Endothelial cell of umbilical vein (primary cell): ENCODE data around the gene SH3RF3. TPM values are rescaled to one million over a fixed set of nuclear protein-coding genes. Genes with fewer than 3 reads are reported as not detected.

Source experiments
- BruUV-seq: library from RNA; stranded (reverse); fragments of 400-500 nt; replicated peaks from 2 replicates; lab custom pipeline; 2021; lab: Mats Ljungman, UMichigan
- CTCF ChIA-PET: fragments of 300-600, 350-600 bp; sonication (Branson Sonifier 250); formaldehyde crosslinking; loops from one replicate; lab custom pipeline; 2021; ENCODE audit warnings: antibody characterized with exemption, inconsistent platforms; lab: Charles Lee
- POLR2A ChIA-PET: fragments of 300-600, 350-600 bp; sonication (Branson Sonifier 250); formaldehyde crosslinking; loops from one replicate; lab custom pipeline; 2021; ENCODE audit warnings: antibody characterized with exemption, inconsistent platforms; lab: Charles Lee
- DNase-seq: peaks from one replicate; pipeline ENCODE4 v3.0.0-alpha.2; 2011; ENCODE audit warnings: low read depth, low spot score
- FAIRE-seq: peaks from 2 replicates; lab custom pipeline; 2011; peaks lifted over from hg19 to GRCh38; lab: Jason Lieb, UNC
- H2AFZ ChIP-seq: 2 replicates; pipeline ENCODE4 v1.6.0; 2012; ENCODE audit warnings: low read depth, low read length, control low read depth, inconsistent platforms
- H3K27ac ChIP-seq: 2 replicates; pipeline ENCODE4 v1.5.1; 2011; ENCODE audit warnings: low read depth, mild to moderate bottlenecking, control low read depth, low read length, moderate library complexity; ENCODE audit not compliant: insufficient read depth
- H3K27me3 ChIP-seq, 2 experiments: 2 replicates each; pipeline versions ENCODE4 v1.6.0 to v1.6.1; 2011; ENCODE audit warnings: low read length in 2 of 2, mixed read lengths in 1 of 2; ENCODE audit not compliant: control insufficient read depth in 2 of 2, insufficient read depth in 2 of 2
- H3K36me3 ChIP-seq, 2 experiments: 2 replicates in 1 of 2; 3 replicates in 1 of 2; pipeline ENCODE4 v1.5.1; 2011; ENCODE audit warnings: low read length in 2 of 2, mild to moderate bottlenecking in 1 of 2, moderate library complexity in 1 of 2; ENCODE audit not compliant: control insufficient read depth in 2 of 2, insufficient read depth in 2 of 2; ENCODE audit errors: extremely low read depth in 1 of 2
- H3K4me1 ChIP-seq: 3 replicates; pipeline ENCODE4 v1.5.1; 2011; ENCODE audit warnings: mild to moderate bottlenecking, low read length; ENCODE audit not compliant: control insufficient read depth, insufficient read depth; ENCODE audit errors: extremely low read depth
- H3K4me2 ChIP-seq: 2 replicates; pipeline ENCODE4 v1.6.1; 2011; ENCODE audit warnings: low read length, control low read depth, mixed read lengths; ENCODE audit not compliant: insufficient read depth
- H3K4me3 ChIP-seq, 3 experiments: fragments of 200-600 bp in 1 of 3; sonication (generic), shearing (Covaris generic) in 1 of 3; replicated peaks in 1 of 3; 2 replicates each; pipeline ENCODE4 v1.5.1; 2011 to 2016; ENCODE audit warnings: control low read depth in 3 of 3, low read length in 3 of 3, mild to moderate bottlenecking in 2 of 3, inconsistent platforms in 1 of 3, low read depth in 1 of 3, moderate library complexity in 1 of 3; ENCODE audit not compliant: insufficient read depth in 1 of 3
- H3K79me2 ChIP-seq: 2 replicates; pipeline ENCODE4 v1.6.0; 2012; ENCODE audit warnings: low read length, inconsistent platforms; ENCODE audit not compliant: control insufficient read depth, insufficient read depth
- H3K9ac ChIP-seq: replicated peaks from 2 replicates; pipeline ENCODE3; 2011; ENCODE audit warnings: low read length, control low read depth; ENCODE audit not compliant: insufficient read depth; ENCODE audit errors: extremely low read depth
- H3K9me1 ChIP-seq: replicated peaks from 3 replicates; pipeline ENCODE4 v1.6.0; 2011; ENCODE audit warnings: mild to moderate bottlenecking, low read length; ENCODE audit not compliant: control insufficient read depth, insufficient read depth; ENCODE audit errors: extremely low read depth
- H3K9me3 ChIP-seq: replicated peaks from 2 replicates; pipeline ENCODE4 v1.5.1; 2012; ENCODE audit warnings: low read length, inconsistent platforms; ENCODE audit not compliant: control insufficient read depth, insufficient read depth
- H4K20me1 ChIP-seq: replicated peaks from 2 replicates; pipeline ENCODE3; 2011; ENCODE audit warnings: mild to moderate bottlenecking, low read length; ENCODE audit not compliant: control insufficient read depth, insufficient read depth; ENCODE audit errors: extremely low read depth
- EZH2 ChIP-seq: IDR thresholded peaks from 2 replicates; pipeline ENCODE4 v1.6.1; 2012; ENCODE audit warnings: borderline replicate concordance, low read depth, mild to moderate bottlenecking, moderate library complexity, low read length, inconsistent platforms; ENCODE audit not compliant: severe bottlenecking
- FOS ChIP-seq: IDR thresholded peaks from 2 replicates; pipeline ENCODE4 v1.6.1; 2011; ENCODE audit warnings: mild to moderate bottlenecking, low read length, moderate library complexity, borderline replicate concordance; ENCODE audit not compliant: insufficient read depth
- GATA2 ChIP-seq: IDR thresholded peaks from 2 replicates; pipeline ENCODE4 v1.7.0; 2011; ENCODE audit warnings: low read depth, mild to moderate bottlenecking, moderate library complexity, mixed read lengths, low read length; ENCODE audit not compliant: insufficient read length, insufficient read depth
- JUN ChIP-seq: IDR thresholded peaks from 2 replicates; pipeline ENCODE4 v1.6.1; 2011; ENCODE audit warnings: borderline replicate concordance, low read depth; ENCODE audit not compliant: insufficient read length, insufficient read depth
- POLR2AphosphoS5 ChIP-seq: IDR thresholded peaks from 2 replicates; pipeline ENCODE4 v1.6.1; 2012; ENCODE audit warnings: low read depth, mild to moderate bottlenecking, control low read depth, low read length, moderate library complexity; ENCODE audit not compliant: insufficient read depth
- dilution Hi-C: fragments of 300-500 bp; cut with MboI; formaldehyde crosslinking; loops from one replicate; pipeline ENCODE4 v1.15.0; 2019; ENCODE audit warnings: low sequenced_read_pairs; ENCODE audit not compliant: extremely low pct_ligation_motif_present
- intact Hi-C: fragments of 100-400 bp; cut with micrococcal nuclease; formaldehyde crosslinking; loops from one replicate; pipeline ENCODE4 v1.10.0; 2022
- polyA plus RNA-seq, 4 experiments: library from polyadenylated mRNA; depleted of rRNA in 3 of 4; stranded (reverse) in 3 of 4; unstranded in 1 of 4; fragments of >200 nt; gene quantifications; 2 replicates each; pipeline versions ENCODE4 v1.2.1 to v1.2.3, GENCODE V29; 2011 to 2012; ENCODE audit warnings: missing spikeins in 1 of 4
- total RNA-seq: library from RNA; stranded (reverse); gene quantifications from 2 replicates; pipeline ENCODE4 v1.2.3, GENCODE V29; 2021
- TF ChIP-seq, protein P1 (sequence below), 2 donors: IDR thresholded peaks; 1 replicate in 1 of 2; 2 replicates in 1 of 2; pipeline ENCODE4 v1.5.1; 2011; ENCODE audit warnings: low read length in 2 of 2, mild to moderate bottlenecking in 2 of 2, moderate library complexity in 2 of 2, control low read depth in 1 of 2, inconsistent platforms in 1 of 2, low read depth in 1 of 2; ENCODE audit not compliant: insufficient read depth in 1 of 2; ENCODE audit errors: extremely low read depth in 1 of 2

SH3RF3 gene
- total and polyA plus RNA-seq, 2 donors (not counting 3 experiments of a cell fraction or from before 2014, with no cell fraction given): 3.8 to 14.7 TPM

GRCh38 chr2:109339519-109339966, 210.5 kb downstream of the SH3RF3 start:
- H3K27ac ChIP-seq: peak overlapping the region; percentile 52
- FAIRE-seq (peak; percentile 96), DNase-seq (peak; percentile 84)
- intact Hi-C loops: no loop called here
- no peak for TF ChIP-seq EZH2
- TF ChIP-seq, protein P1, sequence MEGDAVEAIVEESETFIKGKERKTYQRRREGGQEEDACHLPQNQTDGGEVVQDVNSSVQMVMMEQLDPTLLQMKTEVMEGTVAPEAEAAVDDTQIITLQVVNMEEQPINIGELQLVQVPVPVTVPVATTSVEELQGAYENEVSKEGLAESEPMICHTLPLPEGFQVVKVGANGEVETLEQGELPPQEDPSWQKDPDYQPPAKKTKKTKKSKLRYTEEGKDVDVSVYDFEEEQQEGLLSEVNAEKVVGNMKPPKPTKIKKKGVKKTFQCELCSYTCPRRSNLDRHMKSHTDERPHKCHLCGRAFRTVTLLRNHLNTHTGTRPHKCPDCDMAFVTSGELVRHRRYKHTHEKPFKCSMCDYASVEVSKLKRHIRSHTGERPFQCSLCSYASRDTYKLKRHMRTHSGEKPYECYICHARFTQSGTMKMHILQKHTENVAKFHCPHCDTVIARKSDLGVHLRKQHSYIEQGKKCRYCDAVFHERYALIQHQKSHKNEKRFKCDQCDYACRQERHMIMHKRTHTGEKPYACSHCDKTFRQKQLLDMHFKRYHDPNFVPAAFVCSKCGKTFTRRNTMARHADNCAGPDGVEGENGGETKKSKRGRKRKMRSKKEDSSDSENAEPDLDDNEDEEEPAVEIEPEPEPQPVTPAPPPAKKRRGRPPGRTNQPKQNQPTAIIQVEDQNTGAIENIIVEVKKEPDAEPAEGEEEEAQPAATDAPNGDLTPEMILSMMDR (IDR thresholded peaks at IDR 0.05; ENCODE audit: extremely low read depth in 1 of 2, insufficient read depth in 1 of 2, low read depth in 1 of 2, low read length in 2 of 2): no peak
- peak; percentile 93 for TF ChIP-seq GATA2
- peak; percentile 65 for TF ChIP-seq FOS
- TF ChIP-seq JUN: peak; percentile 6
- TF ChIP-seq POLR2AphosphoS5: peak; percentile 63
- BruUV-seq: no TSS peak
- POLR2A ChIA-PET: no interaction called here
- H3K36me3 ChIP-seq: no peaks in the 10 kb centered on the region
- dilution Hi-C loops: no loop called here
- H3K4me2 ChIP-seq: no peak overlapping the region
- H3K4me3 ChIP-seq: no peak overlapping the region
- peaks cover 37% of the 10 kb centered on the region for H3K4me1 ChIP-seq
- CTCF ChIA-PET: interaction anchor here (1.0 to 3.7 kb wide), 4 partner anchors 9 to 171 kb away, joined by 4 to 19 read pairs (median 5); no protein-coding TSS in a partner anchor
- H4K20me1 ChIP-seq: no peaks in the 10 kb centered on the region
- H3K79me2 ChIP-seq: peaks cover 7% of the 10 kb centered on the region
- no peak overlapping the region for H2AFZ ChIP-seq
- no peak overlapping the region for H3K9ac ChIP-seq
- H3K27me3 ChIP-seq: no peaks in the 10 kb centered on the region
- no peaks in the 10 kb centered on the region for H3K9me1 ChIP-seq
- H3K9me3 ChIP-seq: no peaks in the 10 kb centered on the region
